K562 (cell line): Measurements from ENCODE around the gene CRY2. TPM values are rescaled to one million over a fixed set of nuclear protein-coding genes. Genes with fewer than 3 reads are reported as not detected.
"Not testable (repeated sequence)": the region's sequence is repeated elsewhere in the genome, so short reads cannot be mapped to it uniquely, and the experiment has no call there.

Experiments
- ARNT ChIP-seq, 2 experiments: fragments of 450-650 bp; IDR thresholded peaks; 2 replicates each; pipeline ENCODE4 v1.6.1; 2016; ENCODE audit warnings: mild to moderate bottlenecking in 1 of 2
- ATF7 ChIP-seq: fragments of 450-650 bp; IDR thresholded peaks from 2 replicates; pipeline ENCODE4 v1.7.1; 2014; ENCODE audit warnings: mild to moderate bottlenecking, moderate library complexity
- CTBP1 ChIP-seq: fragments of 450-650 bp; IDR thresholded peaks from 2 replicates; pipeline ENCODE4 v1.6.1; 2016; ENCODE audit warnings: borderline replicate concordance
- DACH1 ChIP-seq: fragments of 450-650 bp; IDR thresholded peaks from 2 replicates; pipeline ENCODE4 v1.6.1; 2018; ENCODE audit not compliant: partially characterized antibody
- ESRRA ChIP-seq: fragments of 450-650 bp; IDR thresholded peaks from 2 replicates; pipeline ENCODE4 v1.6.1; 2014; ENCODE audit warnings: low read depth, mild to moderate bottlenecking, moderate library complexity, borderline replicate concordance
- FOXK2 ChIP-seq, 2 experiments: fragments of 450-650 bp; IDR thresholded peaks in 1 of 2; conservative IDR thresholded peaks in 1 of 2; 2 replicates each; pipeline ENCODE4 v1.6.1; 2016; ENCODE audit warnings: low read depth in 2 of 2, mild to moderate bottlenecking in 1 of 2
- FOXM1 ChIP-seq, 2 experiments: fragments of 450-650 bp in 1 of 2; sonication (generic) in 1 of 2; formaldehyde crosslinking in 1 of 2; IDR thresholded peaks; 2 replicates each; pipeline versions ENCODE4 v1.6.1 to v1.9.0; 2017 to 2022; ENCODE audit warnings: low read depth in 2 of 2, mild to moderate bottlenecking in 2 of 2, missing genetic modification reagents in 1 of 2, moderate library complexity in 1 of 2
- GABPB1 ChIP-seq: sonication (generic); formaldehyde crosslinking; IDR thresholded peaks from 2 replicates; pipeline ENCODE4 v1.8.0; 2022; ENCODE audit warnings: mild to moderate bottlenecking, missing genetic modification reagents
- KLF16 ChIP-seq: IDR thresholded peaks from 2 replicates; pipeline ENCODE4 v1.6.1; 2016; ENCODE audit warnings: antibody characterized with exemption
- L3MBTL2 ChIP-seq: fragments of 450-650 bp; IDR thresholded peaks from 2 replicates; pipeline ENCODE4 v1.6.1; 2016; ENCODE audit warnings: mild to moderate bottlenecking, moderate library complexity
- MEF2D ChIP-seq: conservative IDR thresholded peaks from 2 replicates; pipeline ENCODE4 v1.6.1; 2016; ENCODE audit warnings: low read depth, missing genetic modification characterization, missing compliant biosample characterization
- MTA1 ChIP-seq: fragments of 450-650 bp; IDR thresholded peaks from 2 replicates; pipeline ENCODE4 v1.6.1; 2017; ENCODE audit warnings: borderline replicate concordance
- MYC ChIP-seq, 2 experiments: fragments of 250-450 bp in 1 of 2; sonication (Bioruptor Pico) in 1 of 2; IDR thresholded peaks; 2 replicates each; pipeline versions ENCODE4 v1.5.1 to v1.6.1; 2012 to 2021; ENCODE audit warnings: low read depth in 2 of 2, borderline replicate concordance in 1 of 2, improper control_type of control experiment in 1 of 2, low read length in 1 of 2, mild to moderate bottlenecking in 1 of 2, moderate library complexity in 1 of 2
- NR2C1 ChIP-seq, 2 experiments: fragments of 450-650 bp; IDR thresholded peaks; 2 replicates each; pipeline ENCODE4 v1.6.1; 2017; ENCODE audit warnings: mild to moderate bottlenecking in 2 of 2, antibody characterized with exemption in 1 of 2, inconsistent platforms in 1 of 2, missing compliant biosample characterization in 1 of 2, missing genetic modification characterization in 1 of 2
- NR2C2 ChIP-seq, 2 experiments: fragments of 200-800 bp in 1 of 2; sonication (Bioruptor generic) in 1 of 2; sonication (generic) in 1 of 2; formaldehyde crosslinking in 1 of 2; IDR thresholded peaks; 2 replicates each; pipeline versions ENCODE4 v1.6.1 to v1.8.0; 2016 to 2022; ENCODE audit warnings: mild to moderate bottlenecking in 1 of 2, missing compliant biosample characterization in 1 of 2, missing genetic modification characterization in 1 of 2, missing genetic modification reagents in 1 of 2
- RUNX1 ChIP-seq: sonication (generic); IDR thresholded peaks from 2 replicates; pipeline ENCODE4 v1.6.1; 2016; ENCODE audit warnings: antibody characterized with exemption, low read depth
- SMAD1 ChIP-seq: fragments of 150-350 bp; IDR thresholded peaks from 2 replicates; pipeline ENCODE4 v1.6.1; 2014; ENCODE audit warnings: low read length, low read depth; ENCODE audit not compliant: partially characterized antibody
- SMAD3 ChIP-seq: fragments of 450-650 bp; formaldehyde crosslinking; conservative IDR thresholded peaks from 2 replicates; pipeline ENCODE4 v1.4.0; 2020; ENCODE audit warnings: mild to moderate bottlenecking
- TAL1 ChIP-seq: fragments of 450-650 bp; IDR thresholded peaks from 2 replicates; pipeline ENCODE4 v1.6.1; 2016; ENCODE audit warnings: mild to moderate bottlenecking
- TEAD4 ChIP-seq, 2 experiments: sonication (generic) in 1 of 2; formaldehyde crosslinking in 1 of 2; IDR thresholded peaks; 2 replicates each; pipeline versions ENCODE4 v1.6.1 to v1.8.0; 2012 to 2022; ENCODE audit warnings: borderline replicate concordance in 1 of 2, inconsistent platforms in 1 of 2, low read length in 1 of 2, mild to moderate bottlenecking in 1 of 2, missing genetic modification reagents in 1 of 2
- TOE1 ChIP-seq, 2 experiments: fragments of 450-650 bp in 1 of 2; sonication (generic) in 1 of 2; formaldehyde crosslinking in 1 of 2; IDR thresholded peaks; 2 replicates each; pipeline versions ENCODE4 v1.7.1 to v1.8.0; 2016 to 2022; ENCODE audit warnings: borderline replicate concordance in 2 of 2, mild to moderate bottlenecking in 2 of 2, antibody characterized with exemption in 1 of 2, inconsistent platforms in 1 of 2, low read depth in 1 of 2, missing genetic modification reagents in 1 of 2, moderate library complexity in 1 of 2
- ZKSCAN1 ChIP-seq: fragments of 150-350 bp; IDR thresholded peaks from 2 replicates; pipeline ENCODE4 v1.6.1; 2016; ENCODE audit warnings: low read depth, low read length
- ZNF311 ChIP-seq: fragments of 250-450 bp; sonication (Bioruptor Pico); IDR thresholded peaks from 2 replicates; pipeline ENCODE4 v1.4.0; 2020; ENCODE audit warnings: mild to moderate bottlenecking, moderate library complexity
- ZNF583 ChIP-seq: fragments of 250-450 bp; sonication (Bioruptor Pico); IDR thresholded peaks from 2 replicates; pipeline ENCODE4 v1.4.0; 2020
- polyA plus RNA-seq, 8 experiments: library from polyadenylated mRNA; depleted of rRNA in 4 of 8; stranded (reverse) in 5 of 8; unstranded in 3 of 8; fragments of >200 nt; fragmentation: Nextera tagmentation in 2 of 8; fragmentation: Illumina TruSeq in 1 of 8; extraction: Ambion mirVana in 2 of 8; extraction: Trizol in 1 of 8; gene quantifications; 2 replicates each; pipeline versions ENCODE4 v1.2.1 to v1.2.3, GENCODE V29; 2011 to 2014; ENCODE audit warnings: inconsistent platforms in 1 of 8, missing spikeins in 1 of 8
- total RNA-seq, 7 experiments: library from RNA; depleted of rRNA in 6 of 7; stranded (reverse); fragments of >200 nt in 6 of 7; fragmentation: Illumina TruSeq in 2 of 7; extraction: Trizol in 2 of 7; gene quantifications; 2 replicates each; pipeline versions ENCODE4 v1.2.1 to v1.2.3, GENCODE V29; 2011 to 2021; ENCODE audit warnings: low replicate concordance in 1 of 7
- TF ChIP-seq, protein P1 (sequence below): fragments of 200-800 bp; sonication (Bioruptor generic); IDR thresholded peaks from 2 replicates; pipeline ENCODE4 v1.6.1; 2017; ENCODE audit warnings: missing genetic modification characterization, missing compliant biosample characterization
- TF ChIP-seq, protein P2 (sequence below): fragments of 450-650 bp; IDR thresholded peaks from 2 replicates; pipeline ENCODE4 v1.6.1; 2016; ENCODE audit warnings: low read depth, mild to moderate bottlenecking, moderate library complexity

The CRY2 gene
- total and polyA plus RNA-seq, 9 of the 15 experiments (the other 6 are each of a cell fraction or from before 2014, with no cell fraction given) = 2.3 to 23.9 (median 14.8) TPM

GRCh38 chr11:45826492-45826891 is 20.8 kb upstream of the CRY2 start (continued):
- TF ChIP-seq NR2C2 (CRISPR knock-in tag; IDR thresholded peaks at IDR 0.05); FOXM1 (CRISPR knock-in tag; IDR thresholded peaks at IDR 0.05; ENCODE audit: low read depth); NR2C1 (IDR thresholded peaks at IDR 0.05); TOE1 (CRISPR knock-in tag; IDR thresholded peaks at IDR 0.05; ENCODE audit: borderline replicate concordance, low read depth); TEAD4 (CRISPR knock-in tag; IDR thresholded peaks at IDR 0.05; ENCODE audit: borderline replicate concordance); MYC (CRISPR knock-in tag; IDR thresholded peaks at IDR 0.05; ENCODE audit: borderline replicate concordance, low read depth): not testable (repeated sequence)
- peak; percentile 72 for TF ChIP-seq NR2C2 (tag; IDR thresholded peaks at IDR 0.05)
- peak; percentile 19; the same call in 1 of the 2 replicates for TF ChIP-seq ZKSCAN1
- TF ChIP-seq CTBP1 = peak; percentile 73; the same call in 1 of the 2 replicates
- TF ChIP-seq ZNF311 (CRISPR knock-in tag) = 0 out of 2 replicates have a peak, but pooled peaks have one; percentile 54
- TF ChIP-seq FOXM1 (IDR thresholded peaks at IDR 0.05; ENCODE audit: low read depth) = peak; percentile 80
- TF ChIP-seq, protein P1, sequence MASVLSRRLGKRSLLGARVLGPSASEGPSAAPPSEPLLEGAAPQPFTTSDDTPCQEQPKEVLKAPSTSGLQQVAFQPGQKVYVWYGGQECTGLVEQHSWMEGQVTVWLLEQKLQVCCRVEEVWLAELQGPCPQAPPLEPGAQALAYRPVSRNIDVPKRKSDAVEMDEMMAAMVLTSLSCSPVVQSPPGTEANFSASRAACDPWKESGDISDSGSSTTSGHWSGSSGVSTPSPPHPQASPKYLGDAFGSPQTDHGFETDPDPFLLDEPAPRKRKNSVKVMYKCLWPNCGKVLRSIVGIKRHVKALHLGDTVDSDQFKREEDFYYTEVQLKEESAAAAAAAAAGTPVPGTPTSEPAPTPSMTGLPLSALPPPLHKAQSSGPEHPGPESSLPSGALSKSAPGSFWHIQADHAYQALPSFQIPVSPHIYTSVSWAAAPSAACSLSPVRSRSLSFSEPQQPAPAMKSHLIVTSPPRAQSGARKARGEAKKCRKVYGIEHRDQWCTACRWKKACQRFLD = peak; percentile 83; the same call in 1 of the 2 replicates
- peak; percentile 94 for TF ChIP-seq TAL1
- peak; percentile 80; the same call in 1 of the 2 replicates for TF ChIP-seq ZNF583 (CRISPR knock-in tag)
- peak; percentile 75 for TF ChIP-seq NR2C1 (tag; IDR thresholded peaks at IDR 0.05)
- TF ChIP-seq MTA1 = peak; percentile 81; the same call in 1 of the 2 replicates
- TF ChIP-seq, protein P2, sequence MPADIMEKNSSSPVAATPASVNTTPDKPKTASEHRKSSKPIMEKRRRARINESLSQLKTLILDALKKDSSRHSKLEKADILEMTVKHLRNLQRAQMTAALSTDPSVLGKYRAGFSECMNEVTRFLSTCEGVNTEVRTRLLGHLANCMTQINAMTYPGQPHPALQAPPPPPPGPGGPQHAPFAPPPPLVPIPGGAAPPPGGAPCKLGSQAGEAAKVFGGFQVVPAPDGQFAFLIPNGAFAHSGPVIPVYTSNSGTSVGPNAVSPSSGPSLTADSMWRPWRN = peak; percentile 99
- TF ChIP-seq GABPB1 (CRISPR knock-in tag) = 0 out of 2 replicates have a peak, but pooled peaks have one; percentile 31
- TF ChIP-seq DACH1 = peak; percentile 76
- peak in 1 of 2 experiments; percentile 89; a peak in 1 of 4 replicates for TF ChIP-seq ARNT (IDR thresholded peaks at IDR 0.05)
- 0 out of 2 replicates have a peak, but pooled peaks have one; percentile 79 for TF ChIP-seq RUNX1
- peak; percentile 28; the same call in 1 of the 2 replicates for TF ChIP-seq L3MBTL2
- TF ChIP-seq TOE1 (IDR thresholded peaks at IDR 0.05; ENCODE audit: borderline replicate concordance) = peak; percentile 60; the same call in 1 of the 2 replicates
- TF ChIP-seq TEAD4 (IDR thresholded peaks at IDR 0.05; ENCODE audit: low read length) = peak; percentile 95
- TF ChIP-seq SMAD1 = peak; percentile 25
- 0 out of 4 replicates have a peak, but pooled peaks of 1 of the 2 experiments have one; percentile 21 for TF ChIP-seq FOXK2 (conservative IDR thresholded peaks at IDR 0.05 in 1 of 2, IDR thresholded peaks at IDR 0.05 in 1 of 2; ENCODE audit: low read depth in 2 of 2)
- TF ChIP-seq MYC (IDR thresholded peaks at IDR 0.05; ENCODE audit: low read depth, low read length) = peak; percentile 65
- TF ChIP-seq ATF7 = peak; percentile 67; the same call in 1 of the 2 replicates
- TF ChIP-seq KLF16 = peak; percentile 89
- TF ChIP-seq MEF2D (tag) = peak; percentile 84
- TF ChIP-seq ESRRA = peak; percentile 86; the same call in 1 of the 2 replicates
- TF ChIP-seq SMAD3 (CRISPR knock-in tag) = peak; percentile 92
